Ascending aorta (tissue), 2 donors: Measurements from ENCODE around the gene OR8J1. TPM values are rescaled to one million over a fixed set of nuclear protein-coding genes. Genes with fewer than 3 reads are reported as not detected.

Experiments
- DNase-seq, 2 donors: peaks; one replicate each; pipeline ENCODE4 v3.0.0-alpha.2; 2019; ENCODE audit warnings: low spot score in 2 of 2
- H3K27ac ChIP-seq, 2 donors: fragments of 200-600 bp; sonication (generic); one replicate each; pipeline ENCODE4 v1.5.1; 2016 to 2017; ENCODE audit warnings: mild to moderate bottlenecking in 1 of 2
- H3K27me3 ChIP-seq: fragments of 200-600 bp; sonication (generic); one replicate; pipeline ENCODE4 v1.5.1; 2017
- H3K36me3 ChIP-seq, 2 donors: fragments of 200-600 bp; sonication (generic); one replicate each; pipeline ENCODE4 v1.5.1; 2016
- H3K4me1 ChIP-seq, 2 donors: fragments of 200-600 bp; sonication (generic); one replicate each; pipeline ENCODE4 v1.5.1; 2016 to 2017; ENCODE audit warnings: mild to moderate bottlenecking in 1 of 2
- H3K4me3 ChIP-seq, 2 donors: fragments of 200-600 bp; sonication (generic); one replicate each; pipeline ENCODE4 v1.5.1; 2016 to 2017; ENCODE audit warnings: mild to moderate bottlenecking in 1 of 2
- H3K9me3 ChIP-seq, 2 donors: fragments of 200-600 bp; sonication (generic); one replicate each; pipeline ENCODE4 v1.5.1; 2016
- CTCF ChIP-seq, 3 experiments: fragments of 200-600 bp in 2 of 3; fragments of 450-650 bp in 1 of 3; sonication (generic) in 2 of 3; IDR thresholded peaks; one replicate each; pipeline ENCODE4 v1.5.1; 2016 to 2019; ENCODE audit warnings: antibody characterized with exemption in 3 of 3, mild to moderate bottlenecking in 1 of 3, moderate library complexity in 1 of 3
- intact Hi-C: fragments of 100-400 bp; cut with DNase I; formaldehyde crosslinking; loops from one replicate; pipeline ENCODE4 v1.15.1; 2023
- total RNA-seq: library from RNA; depleted of rRNA; stranded (reverse); fragments of >200 nt; gene quantifications from one replicate; pipeline ENCODE4 v1.1.0, GENCODE V29; 2016

Gene OR8J1
- total RNA-seq, result not detected

- intact Hi-C loops, result no loop called here
- no peaks in the 10 kb centered on the region for H3K4me1 ChIP-seq
- no peak for DNase-seq
- no peak within 1 kb of the TSS for H3K4me3 ChIP-seq
- no peak for TF ChIP-seq CTCF (IDR thresholded peaks at IDR 0.05)
- H3K9me3 ChIP-seq, result no peaks in the 10 kb centered on the region
- H3K27me3 ChIP-seq, result no peaks in the 10 kb centered on the region
- no peak within 1 kb of the TSS for H3K27ac ChIP-seq
- no peaks in the 10 kb centered on the region for H3K36me3 ChIP-seq
These were observed at the start of gene OR8J1 for GRCh38 chr11:56353991-56354390. Gene OR8J1 (plus strand): TSS chr11:56354291. CDS start chr11:56360247, 5,956 bp downstream.

GRCh38 chr11:56307836-56308235 is 46.3 kb upstream of the OR8J1 start:
- H3K9me3 ChIP-seq, result no peaks in the 10 kb centered on the region
- intact Hi-C loops, result no loop called here
- no peak overlapping the region for H3K27ac ChIP-seq
- H3K4me3 ChIP-seq, result no peak overlapping the region
- H3K4me1 ChIP-seq, result no peaks in the 10 kb centered on the region
- no peaks in the 10 kb centered on the region for H3K36me3 ChIP-seq
- no peak for TF ChIP-seq CTCF (IDR thresholded peaks at IDR 0.05)
- H3K27me3 ChIP-seq, result no peaks in the 10 kb centered on the region
- no peak for DNase-seq

- Histone ChIP-seq H3K27ac (no peak within 1 kb of the TSS), H3K9me3 (no peaks in the 10 kb centered on the region), H3K4me1 (no peaks in the 10 kb centered on the region), H3K4me3 (no peak within 1 kb of the TSS), H3K36me3 (no peaks in the 10 kb centered on the region), H3K27me3 (no peaks in the 10 kb centered on the region)
- no peak for DNase-seq
- intact Hi-C loops, result no loop called here
- TF ChIP-seq CTCF (IDR thresholded peaks at IDR 0.05), result no peak
These were observed 39.2 kb upstream of the OR8J1 start, which contains the start of gene OR8K3 for GRCh38 chr11:56314844-56315243. Gene OR8K3 (plus strand): TSS chr11:56315144. CDS start chr11:56318307, 3,163 bp downstream.

- Histone ChIP-seq H3K27me3 (no peaks in the 10 kb centered on the region), H3K4me1 (no peaks in the 10 kb centered on the region), H3K9me3 (no peaks in the 10 kb centered on the region), H3K36me3 (no peaks in the 10 kb centered on the region), H3K4me3 (no peak overlapping the region), H3K27ac (no peak overlapping the region)
- no peak for TF ChIP-seq CTCF (IDR thresholded peaks at IDR 0.05)
- no peak for DNase-seq
- intact Hi-C loops, result no loop called here
These were observed 22.1 kb upstream of the OR8J1 start for GRCh38 chr11:56331861-56332491.

- Histone ChIP-seq H3K27me3 (no peaks in the 10 kb centered on the region), H3K36me3 (no peaks in the 10 kb centered on the region), H3K4me1 (no peaks in the 10 kb centered on the region), H3K4me3 (no peak overlapping the region), H3K9me3 (no peaks in the 10 kb centered on the region), H3K27ac (no peak overlapping the region)
- TF ChIP-seq CTCF (IDR thresholded peaks at IDR 0.05), result no peak
- intact Hi-C loops, result no loop called here
- no peak for DNase-seq
These were observed 20.9 kb upstream of the OR8J1 start for GRCh38 chr11:56333156-56333555.

GRCh38 chr11:56340289-56340688 is 13.8 kb upstream of the OR8J1 start:
- no peak overlapping the region for H3K27ac ChIP-seq
- TF ChIP-seq CTCF (IDR thresholded peaks at IDR 0.05), result no peak
- no peak overlapping the region for H3K4me3 ChIP-seq
- H3K9me3 ChIP-seq, result no peaks in the 10 kb centered on the region
- no peaks in the 10 kb centered on the region for H3K4me1 ChIP-seq
- H3K27me3 ChIP-seq, result no peaks in the 10 kb centered on the region
- intact Hi-C loops, result no loop called here
- no peaks in the 10 kb centered on the region for H3K36me3 ChIP-seq
- no peak for DNase-seq
